HL-60 (cell line): ENCODE measurements around the gene ZNF385D.

Experiments
- DNase-seq, 2 experiments: peaks; one replicate each; pipeline ENCODE4 v3.0.0-alpha.2; 2010 to 2020; ENCODE audit warnings: low read depth in 1 of 2, low spot score in 1 of 2
- H3K27ac ChIP-seq: fragments of 250-450 bp; sonication (Bioruptor Pico); replicated peaks from 2 replicates; pipeline ENCODE4 v1.5.1; 2020; ENCODE audit warnings: mild to moderate bottlenecking, moderate library complexity
- H3K27me3 ChIP-seq: fragments of 250-450 bp; sonication (Bioruptor Pico); 2 replicates; pipeline ENCODE4 v1.5.1; 2021; ENCODE audit warnings: mild to moderate bottlenecking, moderate library complexity; ENCODE audit not compliant: insufficient read depth, poor library complexity, severe bottlenecking
- H3K4me3 ChIP-seq: replicated peaks from 2 replicates; pipeline ENCODE4 v1.5.1; 2011; ENCODE audit warnings: mild to moderate bottlenecking, control low read depth, low read length; ENCODE audit not compliant: insufficient read depth
- GABPA ChIP-seq: IDR thresholded peaks from 2 replicates; pipeline ENCODE4 v1.6.1; 2012; ENCODE audit warnings: low read depth
- POLR2AphosphoS5 ChIP-seq: IDR thresholded peaks from 2 replicates; pipeline ENCODE4 v1.6.1; 2012; ENCODE audit warnings: low read depth
- SPI1 ChIP-seq: IDR thresholded peaks from 2 replicates; pipeline ENCODE4 v1.6.1; 2012; ENCODE audit warnings: low read depth, mild to moderate bottlenecking, borderline replicate concordance
- TF ChIP-seq, protein P1 (sequence below): IDR thresholded peaks from 2 replicates; pipeline ENCODE4 v1.6.1; 2012; ENCODE audit warnings: low read depth; ENCODE audit not compliant: insufficient replicate concordance
- TF ChIP-seq, protein P2 (sequence below): IDR thresholded peaks from one replicate; pipeline ENCODE4 v1.5.1; 2011; ENCODE audit warnings: low read length, control low read depth, inconsistent platforms; ENCODE audit not compliant: insufficient read depth

Gene ZNF385D

DNA sequence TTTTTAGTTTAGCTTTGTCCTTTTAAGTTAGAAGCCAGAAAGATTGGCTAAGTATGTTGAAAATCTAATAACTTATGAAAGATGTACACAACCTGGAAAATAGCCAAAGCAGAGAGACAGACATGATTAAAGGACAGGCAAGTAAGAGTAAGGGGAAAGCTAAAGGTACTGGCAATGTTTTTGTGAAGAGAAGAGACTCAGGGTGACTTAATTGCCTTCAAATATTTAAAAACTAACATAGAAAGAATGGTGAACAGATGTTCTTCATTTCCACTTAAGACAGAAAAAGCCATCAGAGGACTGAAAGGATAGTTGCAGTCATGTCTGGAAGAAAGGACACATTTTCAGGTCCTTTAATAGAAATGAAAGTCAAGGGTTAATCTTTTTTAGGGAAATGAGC lies 68.8 kb downstream of the ZNF385D start:
- H3K27me3 ChIP-seq, result no peaks in the 10 kb centered on the region
- no peak overlapping the region for H3K4me3 ChIP-seq
- no peak overlapping the region for H3K27ac ChIP-seq
- no peak for DNase-seq
- TF ChIP-seq POLR2AphosphoS5 (no peak), SPI1 (no peak), GABPA (no peak)
- TF ChIP-seq, protein P1, sequence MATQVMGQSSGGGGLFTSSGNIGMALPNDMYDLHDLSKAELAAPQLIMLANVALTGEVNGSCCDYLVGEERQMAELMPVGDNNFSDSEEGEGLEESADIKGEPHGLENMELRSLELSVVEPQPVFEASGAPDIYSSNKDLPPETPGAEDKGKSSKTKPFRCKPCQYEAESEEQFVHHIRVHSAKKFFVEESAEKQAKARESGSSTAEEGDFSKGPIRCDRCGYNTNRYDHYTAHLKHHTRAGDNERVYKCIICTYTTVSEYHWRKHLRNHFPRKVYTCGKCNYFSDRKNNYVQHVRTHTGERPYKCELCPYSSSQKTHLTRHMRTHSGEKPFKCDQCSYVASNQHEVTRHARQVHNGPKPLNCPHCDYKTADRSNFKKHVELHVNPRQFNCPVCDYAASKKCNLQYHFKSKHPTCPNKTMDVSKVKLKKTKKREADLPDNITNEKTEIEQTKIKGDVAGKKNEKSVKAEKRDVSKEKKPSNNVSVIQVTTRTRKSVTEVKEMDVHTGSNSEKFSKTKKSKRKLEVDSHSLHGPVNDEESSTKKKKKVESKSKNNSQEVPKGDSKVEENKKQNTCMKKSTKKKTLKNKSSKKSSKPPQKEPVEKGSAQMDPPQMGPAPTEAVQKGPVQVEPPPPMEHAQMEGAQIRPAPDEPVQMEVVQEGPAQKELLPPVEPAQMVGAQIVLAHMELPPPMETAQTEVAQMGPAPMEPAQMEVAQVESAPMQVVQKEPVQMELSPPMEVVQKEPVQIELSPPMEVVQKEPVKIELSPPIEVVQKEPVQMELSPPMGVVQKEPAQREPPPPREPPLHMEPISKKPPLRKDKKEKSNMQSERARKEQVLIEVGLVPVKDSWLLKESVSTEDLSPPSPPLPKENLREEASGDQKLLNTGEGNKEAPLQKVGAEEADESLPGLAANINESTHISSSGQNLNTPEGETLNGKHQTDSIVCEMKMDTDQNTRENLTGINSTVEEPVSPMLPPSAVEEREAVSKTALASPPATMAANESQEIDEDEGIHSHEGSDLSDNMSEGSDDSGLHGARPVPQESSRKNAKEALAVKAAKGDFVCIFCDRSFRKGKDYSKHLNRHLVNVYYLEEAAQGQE, result no peak
- TF ChIP-seq, protein P2, sequence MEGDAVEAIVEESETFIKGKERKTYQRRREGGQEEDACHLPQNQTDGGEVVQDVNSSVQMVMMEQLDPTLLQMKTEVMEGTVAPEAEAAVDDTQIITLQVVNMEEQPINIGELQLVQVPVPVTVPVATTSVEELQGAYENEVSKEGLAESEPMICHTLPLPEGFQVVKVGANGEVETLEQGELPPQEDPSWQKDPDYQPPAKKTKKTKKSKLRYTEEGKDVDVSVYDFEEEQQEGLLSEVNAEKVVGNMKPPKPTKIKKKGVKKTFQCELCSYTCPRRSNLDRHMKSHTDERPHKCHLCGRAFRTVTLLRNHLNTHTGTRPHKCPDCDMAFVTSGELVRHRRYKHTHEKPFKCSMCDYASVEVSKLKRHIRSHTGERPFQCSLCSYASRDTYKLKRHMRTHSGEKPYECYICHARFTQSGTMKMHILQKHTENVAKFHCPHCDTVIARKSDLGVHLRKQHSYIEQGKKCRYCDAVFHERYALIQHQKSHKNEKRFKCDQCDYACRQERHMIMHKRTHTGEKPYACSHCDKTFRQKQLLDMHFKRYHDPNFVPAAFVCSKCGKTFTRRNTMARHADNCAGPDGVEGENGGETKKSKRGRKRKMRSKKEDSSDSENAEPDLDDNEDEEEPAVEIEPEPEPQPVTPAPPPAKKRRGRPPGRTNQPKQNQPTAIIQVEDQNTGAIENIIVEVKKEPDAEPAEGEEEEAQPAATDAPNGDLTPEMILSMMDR, result no peak

DNA sequence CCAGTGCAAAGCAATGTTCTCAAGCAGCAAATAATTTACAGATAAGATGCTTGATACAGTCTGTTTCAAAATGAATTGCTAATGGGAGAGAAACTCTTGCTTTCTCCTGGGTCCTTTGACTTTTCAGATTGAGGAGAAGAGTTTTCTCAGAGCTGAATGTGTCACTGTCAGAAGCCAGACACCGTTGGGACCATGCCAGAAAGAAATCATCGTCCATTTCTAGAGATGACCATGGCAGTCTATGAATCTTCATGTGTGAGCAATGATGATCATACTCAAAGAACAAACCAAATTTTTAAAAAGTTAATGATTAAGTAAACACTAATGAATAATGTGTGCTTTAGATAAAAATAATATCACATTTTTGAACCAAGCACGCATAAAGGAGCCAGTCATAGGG lies 77.6 kb downstream of the ZNF385D start:
- no peak overlapping the region for H3K27ac ChIP-seq
- no peak for TF ChIP-seq SPI1
- TF ChIP-seq POLR2AphosphoS5, result no peak
- TF ChIP-seq, protein P2, result no peak
- TF ChIP-seq, protein P1, result no peak
- no peak for TF ChIP-seq GABPA
- no peak overlapping the region for H3K4me3 ChIP-seq
- H3K27me3 ChIP-seq, result no peaks in the 10 kb centered on the region
- DNase-seq, result no peak

DNA sequence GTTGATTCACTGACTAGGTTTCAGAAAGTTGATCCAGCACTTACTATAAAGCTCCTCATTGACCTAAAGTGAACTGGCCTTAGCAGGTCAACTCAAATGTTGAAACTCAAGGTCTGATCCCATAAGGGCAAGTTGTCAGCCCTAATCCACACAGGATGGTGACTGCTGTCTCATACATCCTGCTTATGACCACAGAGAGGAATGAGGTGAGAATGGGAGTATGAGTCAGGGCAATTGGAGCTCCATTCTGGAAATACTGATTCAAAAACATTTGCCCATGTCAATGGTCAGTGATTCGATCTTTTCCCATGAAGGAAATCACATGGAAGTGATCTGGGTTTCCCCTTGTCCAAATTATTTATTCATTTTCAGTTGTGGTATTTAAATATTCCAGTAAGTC lies 78.7 kb downstream of the ZNF385D start:
- Histone ChIP-seq H3K27ac (no peak overlapping the region), H3K27me3 (no peaks in the 10 kb centered on the region), H3K4me3 (no peak overlapping the region)
- TF ChIP-seq GABPA (no peak), POLR2AphosphoS5 (no peak), SPI1 (no peak)
- TF ChIP-seq, protein P2, result no peak
- TF ChIP-seq, protein P1, result no peak
- DNase-seq, result no peak
